Liver (tissue), 9 donors: ENCODE measurements around the gene MFSD6. TPM values are rescaled to one million over a fixed set of nuclear protein-coding genes. Genes with fewer than 3 reads are reported as not detected.

Experiments used
- DNase-seq: peaks from one replicate; pipeline ENCODE4 v3.0.0-alpha.2; 2017; ENCODE audit warnings: low spot score
- H3K27ac ChIP-seq, 2 donors: one replicate each; pipeline ENCODE4 v1.7.0; 2013; ENCODE audit warnings: inconsistent platforms in 2 of 2, low read length in 2 of 2, control low read depth in 1 of 2, low read depth in 1 of 2, mild to moderate bottlenecking in 1 of 2
- H3K27me3 ChIP-seq, 4 donors: one replicate each; pipeline versions ENCODE4 v1.6.1 to v1.7.0; 2013; ENCODE audit warnings: low read length in 3 of 4, inconsistent platforms in 1 of 4, mild to moderate bottlenecking in 1 of 4, moderate library complexity in 1 of 4; ENCODE audit not compliant: control insufficient read depth in 4 of 4, insufficient read depth in 4 of 4
- H3K36me3 ChIP-seq, 4 donors: one replicate each; pipeline versions ENCODE4 v1.6.1 to v1.7.0; 2013; ENCODE audit warnings: low read length in 3 of 4, mild to moderate bottlenecking in 3 of 4, low read depth in 1 of 4, moderate library complexity in 1 of 4; ENCODE audit not compliant: control insufficient read depth in 4 of 4, insufficient read depth in 3 of 4
- H3K4me1 ChIP-seq, 4 donors: one replicate each; pipeline versions ENCODE4 v1.6.1 to v1.7.0; 2013; ENCODE audit warnings: low read length in 3 of 4, mild to moderate bottlenecking in 3 of 4, moderate library complexity in 1 of 4; ENCODE audit not compliant: control insufficient read depth in 4 of 4, insufficient read depth in 4 of 4
- H3K4me3 ChIP-seq, 3 donors: one replicate each; pipeline versions ENCODE4 v1.6.1 to v1.7.0; 2013; ENCODE audit warnings: low read length in 3 of 3, control low read depth in 1 of 3, low read depth in 1 of 3, mild to moderate bottlenecking in 1 of 3
- H3K9ac ChIP-seq, 2 donors: one replicate each; pipeline ENCODE4 v1.7.0; 2013; ENCODE audit warnings: low read length in 2 of 2, mild to moderate bottlenecking in 2 of 2, moderate library complexity in 2 of 2, control low read depth in 1 of 2, low read depth in 1 of 2
- H3K9me3 ChIP-seq, 4 donors: one replicate each; pipeline versions ENCODE4 v1.6.1 to v1.7.0; 2013; ENCODE audit warnings: low read length in 3 of 4; ENCODE audit not compliant: control insufficient read depth in 4 of 4
- EGR1 ChIP-seq, 2 donors: IDR thresholded peaks; 2 replicates each; pipeline ENCODE4 v1.6.1; 2016 to 2018; ENCODE audit warnings: antibody characterized with exemption in 2 of 2, low read depth in 2 of 2
- FOXA1 ChIP-seq: IDR thresholded peaks from 2 replicates; pipeline ENCODE4 v1.6.1; 2016; ENCODE audit warnings: antibody characterized with exemption
- FOXA2 ChIP-seq: IDR thresholded peaks from 2 replicates; pipeline ENCODE4 v1.6.1; 2016; ENCODE audit warnings: antibody characterized with exemption
- GABPA ChIP-seq, 2 donors: IDR thresholded peaks in 1 of 2; conservative IDR thresholded peaks in 1 of 2; 2 replicates each; pipeline ENCODE4 v1.6.1; 2016; ENCODE audit warnings: antibody characterized with exemption in 2 of 2, mild to moderate bottlenecking in 1 of 2, moderate library complexity in 1 of 2
- HNF4A ChIP-seq, 2 donors: conservative IDR thresholded peaks; 2 replicates each; pipeline ENCODE4 v1.6.1; 2016; ENCODE audit warnings: antibody characterized with exemption in 2 of 2, mild to moderate bottlenecking in 2 of 2
- HNF4G ChIP-seq: IDR thresholded peaks from 2 replicates; pipeline ENCODE4 v1.6.1; 2016; ENCODE audit warnings: antibody characterized with exemption
- JUND ChIP-seq, 2 donors: IDR thresholded peaks; 2 replicates each; pipeline ENCODE4 v1.6.1; 2016; ENCODE audit warnings: antibody characterized with exemption in 2 of 2
- NR2F2 ChIP-seq: IDR thresholded peaks from 2 replicates; pipeline ENCODE4 v1.6.1; 2016; ENCODE audit warnings: antibody characterized with exemption
- RAD21 ChIP-seq, 2 donors: IDR thresholded peaks; 2 replicates each; pipeline ENCODE4 v1.6.1; 2016; ENCODE audit warnings: antibody characterized with exemption in 2 of 2, mild to moderate bottlenecking in 2 of 2
- RXRA ChIP-seq, 2 donors: IDR thresholded peaks; 2 replicates each; pipeline ENCODE4 v1.6.1; 2017 to 2018; ENCODE audit warnings: antibody characterized with exemption in 2 of 2, mild to moderate bottlenecking in 1 of 2
- SP1 ChIP-seq: IDR thresholded peaks from 2 replicates; pipeline ENCODE4 v1.6.1; 2018; ENCODE audit warnings: antibody characterized with exemption, mild to moderate bottlenecking
- TAF1 ChIP-seq: conservative IDR thresholded peaks from 2 replicates; pipeline ENCODE4 v1.6.1; 2016; ENCODE audit warnings: antibody characterized with exemption, mild to moderate bottlenecking
- YY1 ChIP-seq: IDR thresholded peaks from 2 replicates; pipeline ENCODE4 v1.6.1; 2016; ENCODE audit warnings: antibody characterized with exemption, mild to moderate bottlenecking
- WGBS: extraction: QIAGEN DNeasy Blood & Tissue Kit; methylation state at CpG from one replicate; pipeline ENCODE4 v1.1.7; 2013; 5-methylcytosine and 5-hydroxymethylcytosine counted together
- polyA plus RNA-seq, 2 donors: library from polyadenylated mRNA; stranded (reverse) in 1 of 2; unstranded in 1 of 2; fragments of 200-250 nt in 1 of 2; fragments of >200 nt in 1 of 2; fragmentation: Nextera tagmentation in 1 of 2; extraction: Ambion mirVana in 1 of 2; gene quantifications; one replicate each; pipeline versions ENCODE4 v1.2.1 to v1.2.3, GENCODE V29; 2013 to 2015
- total RNA-seq, 2 donors: library from RNA; depleted of rRNA; stranded (reverse); fragments of >200 nt; gene quantifications; one replicate each; pipeline ENCODE4 v1.2.3, GENCODE V29; 2014
- TF ChIP-seq, protein P1 (sequence below): IDR thresholded peaks from 2 replicates; pipeline ENCODE4 v1.6.1; 2016; ENCODE audit warnings: antibody characterized with exemption
- TF ChIP-seq, protein P2 (sequence below): IDR thresholded peaks from 2 replicates; pipeline ENCODE4 v1.6.1; 2016; ENCODE audit warnings: antibody characterized with exemption
- TF ChIP-seq, protein P3 (sequence below): fragments of 150-350 bp; IDR thresholded peaks from 2 replicates; pipeline ENCODE4 v1.5.1; 2017; ENCODE audit warnings: improper control_type of control experiment, low read depth, low read length; ENCODE audit not compliant: missing input control
- TF ChIP-seq, protein P4 (sequence below): IDR thresholded peaks from 2 replicates; pipeline ENCODE4 v1.6.1; 2016; ENCODE audit warnings: antibody characterized with exemption, mild to moderate bottlenecking
- TF ChIP-seq, protein P5 (sequence below): IDR thresholded peaks from 2 replicates; pipeline ENCODE4 v1.6.1; 2016; ENCODE audit warnings: antibody characterized with exemption
- donor health status: healthy.
- donor health status: healthy.
- donor health status: healthy.
- donor health status: healthy.
- donor health status: healthy.

Gene MFSD6
- total and polyA plus RNA-seq, 4 donors: 0.83 to 9.5 (median 2.4) TPM

DNA sequence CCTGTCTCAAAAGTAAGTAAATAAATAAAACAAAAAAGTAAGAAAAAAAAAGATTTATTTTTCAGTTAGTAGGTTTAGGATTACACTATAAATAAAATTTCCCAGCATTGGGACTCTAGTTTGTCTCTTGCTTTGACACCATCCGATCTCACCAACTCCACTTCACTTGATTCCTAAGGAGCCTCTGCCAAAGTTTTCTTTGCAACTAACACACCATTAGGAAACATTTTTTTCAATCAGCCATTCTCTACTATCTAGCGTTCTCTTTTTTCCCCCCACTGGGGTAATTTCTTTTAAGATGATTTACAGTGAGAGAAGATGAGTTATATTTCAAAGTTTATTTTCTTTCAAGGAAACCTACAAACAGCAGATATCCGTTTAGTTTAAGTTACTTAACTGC, 136.9 kb downstream of the MFSD6 start:
- no peak for TF ChIP-seq TAF1
- TF ChIP-seq, protein P1, sequence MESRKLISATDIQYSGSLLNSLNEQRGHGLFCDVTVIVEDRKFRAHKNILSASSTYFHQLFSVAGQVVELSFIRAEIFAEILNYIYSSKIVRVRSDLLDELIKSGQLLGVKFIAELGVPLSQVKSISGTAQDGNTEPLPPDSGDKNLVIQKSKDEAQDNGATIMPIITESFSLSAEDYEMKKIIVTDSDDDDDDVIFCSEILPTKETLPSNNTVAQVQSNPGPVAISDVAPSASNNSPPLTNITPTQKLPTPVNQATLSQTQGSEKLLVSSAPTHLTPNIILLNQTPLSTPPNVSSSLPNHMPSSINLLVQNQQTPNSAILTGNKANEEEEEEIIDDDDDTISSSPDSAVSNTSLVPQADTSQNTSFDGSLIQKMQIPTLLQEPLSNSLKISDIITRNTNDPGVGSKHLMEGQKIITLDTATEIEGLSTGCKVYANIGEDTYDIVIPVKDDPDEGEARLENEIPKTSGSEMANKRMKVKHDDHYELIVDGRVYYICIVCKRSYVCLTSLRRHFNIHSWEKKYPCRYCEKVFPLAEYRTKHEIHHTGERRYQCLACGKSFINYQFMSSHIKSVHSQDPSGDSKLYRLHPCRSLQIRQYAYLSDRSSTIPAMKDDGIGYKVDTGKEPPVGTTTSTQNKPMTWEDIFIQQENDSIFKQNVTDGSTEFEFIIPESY: no peak
- no peak for TF ChIP-seq EGR1 (IDR thresholded peaks at IDR 0.05; ENCODE audit: low read depth in 2 of 2)
- TF ChIP-seq HNF4G: no peak
- no peak for TF ChIP-seq FOXA1
- TF ChIP-seq, protein P2, sequence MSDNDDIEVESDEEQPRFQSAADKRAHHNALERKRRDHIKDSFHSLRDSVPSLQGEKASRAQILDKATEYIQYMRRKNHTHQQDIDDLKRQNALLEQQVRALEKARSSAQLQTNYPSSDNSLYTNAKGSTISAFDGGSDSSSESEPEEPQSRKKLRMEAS: no peak
- no peak for TF ChIP-seq RXRA (IDR thresholded peaks at IDR 0.05)
- no peak for TF ChIP-seq SP1
- no peak for TF ChIP-seq FOXA2
- TF ChIP-seq NR2F2: no peak
- no peak for TF ChIP-seq YY1
- TF ChIP-seq HNF4A (conservative IDR thresholded peaks at IDR 0.05): no peak
- TF ChIP-seq JUND (IDR thresholded peaks at IDR 0.05): no peak
- TF ChIP-seq, protein P3, sequence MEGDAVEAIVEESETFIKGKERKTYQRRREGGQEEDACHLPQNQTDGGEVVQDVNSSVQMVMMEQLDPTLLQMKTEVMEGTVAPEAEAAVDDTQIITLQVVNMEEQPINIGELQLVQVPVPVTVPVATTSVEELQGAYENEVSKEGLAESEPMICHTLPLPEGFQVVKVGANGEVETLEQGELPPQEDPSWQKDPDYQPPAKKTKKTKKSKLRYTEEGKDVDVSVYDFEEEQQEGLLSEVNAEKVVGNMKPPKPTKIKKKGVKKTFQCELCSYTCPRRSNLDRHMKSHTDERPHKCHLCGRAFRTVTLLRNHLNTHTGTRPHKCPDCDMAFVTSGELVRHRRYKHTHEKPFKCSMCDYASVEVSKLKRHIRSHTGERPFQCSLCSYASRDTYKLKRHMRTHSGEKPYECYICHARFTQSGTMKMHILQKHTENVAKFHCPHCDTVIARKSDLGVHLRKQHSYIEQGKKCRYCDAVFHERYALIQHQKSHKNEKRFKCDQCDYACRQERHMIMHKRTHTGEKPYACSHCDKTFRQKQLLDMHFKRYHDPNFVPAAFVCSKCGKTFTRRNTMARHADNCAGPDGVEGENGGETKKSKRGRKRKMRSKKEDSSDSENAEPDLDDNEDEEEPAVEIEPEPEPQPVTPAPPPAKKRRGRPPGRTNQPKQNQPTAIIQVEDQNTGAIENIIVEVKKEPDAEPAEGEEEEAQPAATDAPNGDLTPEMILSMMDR: no peak
- TF ChIP-seq, protein P4, sequence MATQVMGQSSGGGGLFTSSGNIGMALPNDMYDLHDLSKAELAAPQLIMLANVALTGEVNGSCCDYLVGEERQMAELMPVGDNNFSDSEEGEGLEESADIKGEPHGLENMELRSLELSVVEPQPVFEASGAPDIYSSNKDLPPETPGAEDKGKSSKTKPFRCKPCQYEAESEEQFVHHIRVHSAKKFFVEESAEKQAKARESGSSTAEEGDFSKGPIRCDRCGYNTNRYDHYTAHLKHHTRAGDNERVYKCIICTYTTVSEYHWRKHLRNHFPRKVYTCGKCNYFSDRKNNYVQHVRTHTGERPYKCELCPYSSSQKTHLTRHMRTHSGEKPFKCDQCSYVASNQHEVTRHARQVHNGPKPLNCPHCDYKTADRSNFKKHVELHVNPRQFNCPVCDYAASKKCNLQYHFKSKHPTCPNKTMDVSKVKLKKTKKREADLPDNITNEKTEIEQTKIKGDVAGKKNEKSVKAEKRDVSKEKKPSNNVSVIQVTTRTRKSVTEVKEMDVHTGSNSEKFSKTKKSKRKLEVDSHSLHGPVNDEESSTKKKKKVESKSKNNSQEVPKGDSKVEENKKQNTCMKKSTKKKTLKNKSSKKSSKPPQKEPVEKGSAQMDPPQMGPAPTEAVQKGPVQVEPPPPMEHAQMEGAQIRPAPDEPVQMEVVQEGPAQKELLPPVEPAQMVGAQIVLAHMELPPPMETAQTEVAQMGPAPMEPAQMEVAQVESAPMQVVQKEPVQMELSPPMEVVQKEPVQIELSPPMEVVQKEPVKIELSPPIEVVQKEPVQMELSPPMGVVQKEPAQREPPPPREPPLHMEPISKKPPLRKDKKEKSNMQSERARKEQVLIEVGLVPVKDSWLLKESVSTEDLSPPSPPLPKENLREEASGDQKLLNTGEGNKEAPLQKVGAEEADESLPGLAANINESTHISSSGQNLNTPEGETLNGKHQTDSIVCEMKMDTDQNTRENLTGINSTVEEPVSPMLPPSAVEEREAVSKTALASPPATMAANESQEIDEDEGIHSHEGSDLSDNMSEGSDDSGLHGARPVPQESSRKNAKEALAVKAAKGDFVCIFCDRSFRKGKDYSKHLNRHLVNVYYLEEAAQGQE: no peak
- TF ChIP-seq, protein P5, sequence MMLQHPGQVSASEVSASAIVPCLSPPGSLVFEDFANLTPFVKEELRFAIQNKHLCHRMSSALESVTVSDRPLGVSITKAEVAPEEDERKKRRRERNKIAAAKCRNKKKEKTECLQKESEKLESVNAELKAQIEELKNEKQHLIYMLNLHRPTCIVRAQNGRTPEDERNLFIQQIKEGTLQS: no peak
- no peak for TF ChIP-seq GABPA (IDR thresholded peaks at IDR 0.05 in 1 of 2, conservative IDR thresholded peaks at IDR 0.05 in 1 of 2)
- no peak for TF ChIP-seq RAD21 (IDR thresholded peaks at IDR 0.05)
- Histone ChIP-seq H3K4me3 (no peak overlapping the region), H3K36me3 (no peaks in the 10 kb centered on the region), H3K9ac (no peak overlapping the region), H3K27ac (no peak overlapping the region), H3K27me3 (no peaks in the 10 kb centered on the region), H3K4me1 (no peaks in the 10 kb centered on the region), H3K9me3 (peaks cover 0 to 8% (median 3%) of the 10 kb centered on the region in 4 donors)
- DNase-seq: no peak
- WGBS: 84% methylated on average over 3 of the region's 3 CpGs
